ENCODE results near the gene BCL2L12. TPM values are rescaled to one million over a fixed set of nuclear protein-coding genes. Genes with fewer than 3 reads are reported as not detected.
A peak's percentile ranks its signal among the peaks of the same experiment; 100 is the strongest.

The BCL2L12 gene
- total RNA-seq, 1 experiment from 2014 or later, result 93.9 TPM

DNA sequence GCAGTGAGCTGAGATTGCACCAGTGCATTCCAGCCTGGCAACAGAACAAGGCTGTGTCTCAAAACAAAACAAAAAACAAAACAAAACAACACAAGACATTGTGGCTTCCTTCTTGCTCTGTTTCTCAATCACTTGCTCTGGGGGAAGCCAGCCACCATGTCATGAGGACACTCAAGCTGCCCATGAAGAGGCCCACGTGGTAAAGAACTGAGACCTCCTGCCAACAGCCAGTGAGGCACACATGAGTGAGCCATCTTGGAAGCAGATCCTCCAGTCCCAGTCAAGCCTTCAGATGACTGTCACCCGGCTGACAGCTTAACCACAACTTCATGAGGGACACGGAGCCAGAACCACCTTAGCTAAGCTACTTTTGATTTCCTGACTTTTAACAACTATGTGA is 50.4 kb downstream of the BCL2L12 start:
- Histone ChIP-seq H3K27ac (ENCODE audit: low read depth, low read length) (peak overlapping the region; percentile 68; the same call in 1 of the 2 replicates), H3K4me3 (replicated peaks in 1 of 2; ENCODE audit: low read depth in 1 of 2, low read length in 2 of 2) (peak overlapping the region in 1 of 2 experiments; percentile 87; a peak in 2 of 4 replicates), H3K9me2 (ENCODE audit: insufficient read depth) (no peaks in the 10 kb centered on the region), H3K9ac (ENCODE audit: low read length) (peak overlapping the region; percentile 75), H3K36me3 (ENCODE audit: control insufficient read depth in 1 of 2, insufficient read depth in 2 of 2, low read length in 2 of 2) (no peaks in the 10 kb centered on the region), H2AFZ (ENCODE audit: low read depth, low read length, poor library complexity, severe bottlenecking) (peak overlapping the region; percentile 70), H3K4me1 (ENCODE audit: control insufficient read depth in 1 of 2, insufficient read depth in 2 of 2, low read length in 2 of 2) (peaks cover 10 to 45% of the 10 kb centered on the region in 2 experiments), H3K79me2 (ENCODE audit: insufficient read depth, low read length) (no peaks in the 10 kb centered on the region), H3K4me2 (ENCODE audit: low read length) (peak overlapping the region; percentile 88), H3K27me3 (ENCODE audit: insufficient read depth, low read length) (no peaks in the 10 kb centered on the region), H3K9me3 (ENCODE audit: control insufficient read depth in 1 of 2, insufficient read depth in 1 of 2, low read depth in 1 of 2, low read length in 2 of 2) (no peaks in the 10 kb centered on the region), H4K20me1 (ENCODE audit: insufficient read depth) (no peaks in the 10 kb centered on the region)
- BruUV-seq (replicated peaks), result no TSS peak
- ATAC-seq, result no peak
- TF ChIP-seq YY1 (IDR thresholded peaks at IDR 0.05; ENCODE audit: extremely low read depth, insufficient replicate concordance, low read depth, low read length), result no peak
- TF ChIP-seq ZNF274 (IDR thresholded peaks at IDR 0.05; ENCODE audit: low read depth, low read length), result no peak
- TF ChIP-seq, protein P1, sequence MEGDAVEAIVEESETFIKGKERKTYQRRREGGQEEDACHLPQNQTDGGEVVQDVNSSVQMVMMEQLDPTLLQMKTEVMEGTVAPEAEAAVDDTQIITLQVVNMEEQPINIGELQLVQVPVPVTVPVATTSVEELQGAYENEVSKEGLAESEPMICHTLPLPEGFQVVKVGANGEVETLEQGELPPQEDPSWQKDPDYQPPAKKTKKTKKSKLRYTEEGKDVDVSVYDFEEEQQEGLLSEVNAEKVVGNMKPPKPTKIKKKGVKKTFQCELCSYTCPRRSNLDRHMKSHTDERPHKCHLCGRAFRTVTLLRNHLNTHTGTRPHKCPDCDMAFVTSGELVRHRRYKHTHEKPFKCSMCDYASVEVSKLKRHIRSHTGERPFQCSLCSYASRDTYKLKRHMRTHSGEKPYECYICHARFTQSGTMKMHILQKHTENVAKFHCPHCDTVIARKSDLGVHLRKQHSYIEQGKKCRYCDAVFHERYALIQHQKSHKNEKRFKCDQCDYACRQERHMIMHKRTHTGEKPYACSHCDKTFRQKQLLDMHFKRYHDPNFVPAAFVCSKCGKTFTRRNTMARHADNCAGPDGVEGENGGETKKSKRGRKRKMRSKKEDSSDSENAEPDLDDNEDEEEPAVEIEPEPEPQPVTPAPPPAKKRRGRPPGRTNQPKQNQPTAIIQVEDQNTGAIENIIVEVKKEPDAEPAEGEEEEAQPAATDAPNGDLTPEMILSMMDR (IDR thresholded peaks at IDR 0.05 in 2 of 3, conservative IDR thresholded peaks at IDR 0.05 in 1 of 3; ENCODE audit: borderline replicate concordance in 1 of 3, insufficient read depth in 1 of 3, low read depth in 2 of 3, low read length in 2 of 3), result no peak
- TF ChIP-seq CEBPB (IDR thresholded peaks at IDR 0.05; ENCODE audit: low read depth), result no peak
- TF ChIP-seq CBX3 (IDR thresholded peaks at IDR 0.05; ENCODE audit: low read depth), result no peak
- TF ChIP-seq, protein P2, sequence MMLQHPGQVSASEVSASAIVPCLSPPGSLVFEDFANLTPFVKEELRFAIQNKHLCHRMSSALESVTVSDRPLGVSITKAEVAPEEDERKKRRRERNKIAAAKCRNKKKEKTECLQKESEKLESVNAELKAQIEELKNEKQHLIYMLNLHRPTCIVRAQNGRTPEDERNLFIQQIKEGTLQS (IDR thresholded peaks at IDR 0.05), result no peak
- TF ChIP-seq TCF7L2 (IDR thresholded peaks at IDR 0.05; ENCODE audit: borderline replicate concordance, extremely low read depth, insufficient read depth, insufficient read length), result no peak
- TF ChIP-seq RAD21 (IDR thresholded peaks at IDR 0.05; ENCODE audit: low read depth), result no peak
- ChIA-PET POLR2A (no interaction called here), RAD21 (ENCODE audit: low non-redundant PET in 1 of 2, low total read pairs in 2 of 2, uncharacterized antibody in 2 of 2, unreplicated experiment in 2 of 2) (no interaction called here), CTCF (no interaction called here)
- intact Hi-C loops (cut with micrococcal nuclease), result no loop called here
- DNase-seq (ENCODE audit: low read depth, low spot score), result no peak
